Fibroblast of lung (primary cell): Measurements from ENCODE around the gene JARID2. TPM values are rescaled to one million over a fixed set of nuclear protein-coding genes. Genes with fewer than 3 reads are reported as not detected.

Experiments
- DNase-seq, 2 donors: peaks; one replicate each; pipeline versions ENCODE4 v3.0.0 to v3.0.0-alpha.2; 2010; ENCODE audit warnings: low read depth in 2 of 2
- H2AFZ ChIP-seq: 2 replicates; pipeline ENCODE4 v1.5.1; 2012; ENCODE audit warnings: low read length, control low read depth, inconsistent platforms
- H3K27ac ChIP-seq: 2 replicates; pipeline ENCODE4 v1.5.1; 2011; ENCODE audit warnings: low read length, control low read depth; ENCODE audit not compliant: insufficient read depth
- H3K27me3 ChIP-seq: 2 replicates; pipeline ENCODE4 v1.5.1; 2011; ENCODE audit warnings: mild to moderate bottlenecking, low read length; ENCODE audit not compliant: control insufficient read depth, insufficient read depth
- H3K36me3 ChIP-seq: 2 replicates; pipeline ENCODE4 v1.5.1; 2011; ENCODE audit warnings: low read length; ENCODE audit not compliant: control insufficient read depth, insufficient read depth
- H3K4me1 ChIP-seq: 2 replicates; pipeline ENCODE4 v1.5.1; 2011; ENCODE audit warnings: low read length; ENCODE audit not compliant: control insufficient read depth, insufficient read depth; ENCODE audit errors: extremely low read depth
- H3K4me2 ChIP-seq: 2 replicates; pipeline ENCODE4 v1.5.1; 2011; ENCODE audit warnings: low read length, control low read depth; ENCODE audit not compliant: insufficient read depth; ENCODE audit errors: extremely low read depth
- H3K4me3 ChIP-seq, 4 experiments: fragments of 200-600 bp in 1 of 4; sonication (generic) in 1 of 4; replicated peaks in 1 of 4; 2 replicates each; pipeline ENCODE4 v1.5.1; 2011 to 2016; ENCODE audit warnings: low read length in 4 of 4, low read depth in 3 of 4, mild to moderate bottlenecking in 3 of 4, control low read depth in 2 of 4, inconsistent platforms in 1 of 4, mixed read lengths in 1 of 4; ENCODE audit not compliant: insufficient read depth in 1 of 4; ENCODE audit errors: control extremely low read depth in 1 of 4
- H3K79me2 ChIP-seq: 2 replicates; pipeline ENCODE4 v1.5.1; 2012; ENCODE audit warnings: mild to moderate bottlenecking, low read length, inconsistent platforms; ENCODE audit not compliant: control insufficient read depth, insufficient read depth
- H3K9ac ChIP-seq: 2 replicates; pipeline ENCODE4 v1.5.1; 2011; ENCODE audit warnings: mild to moderate bottlenecking, low read length, control low read depth; ENCODE audit not compliant: insufficient read depth
- H3K9me3 ChIP-seq: 2 replicates; pipeline ENCODE4 v1.5.1; 2012; ENCODE audit warnings: low read depth, low read length; ENCODE audit not compliant: control insufficient read depth, insufficient read depth
- H4K20me1 ChIP-seq: 2 replicates; pipeline ENCODE4 v1.5.1; 2011; ENCODE audit warnings: low read length; ENCODE audit not compliant: control insufficient read depth, insufficient read depth; ENCODE audit errors: extremely low read depth
- CTCF ChIP-seq, 2 donors: IDR thresholded peaks in 1 of 2; conservative IDR thresholded peaks in 1 of 2; 1 replicate in 1 of 2; 2 replicates in 1 of 2; pipeline ENCODE4 v1.5.1; 2011 to 2012; ENCODE audit warnings: low read length in 2 of 2, control low read depth in 1 of 2, inconsistent platforms in 1 of 2, low read depth in 1 of 2, mild to moderate bottlenecking in 1 of 2
- EZH2 ChIP-seq: IDR thresholded peaks from 2 replicates; pipeline ENCODE4 v1.5.1; 2012; ENCODE audit warnings: low read length, control low read depth, mild to moderate bottlenecking; ENCODE audit errors: missing control alignments
- polyA plus RNA-seq, 2 donors: library from polyadenylated mRNA; depleted of rRNA in 1 of 2; stranded (reverse) in 1 of 2; unstranded in 1 of 2; fragments of >200 nt; gene quantifications; 2 replicates each; pipeline ENCODE4 v1.2.1, GENCODE V29; 2011 to 2012; ENCODE audit warnings: missing spikeins in 1 of 2
- total RNA-seq: library from RNA; depleted of rRNA; stranded (reverse); fragments of >200 nt; gene quantifications from 2 replicates; pipeline ENCODE4 v1.2.1, GENCODE V29; 2014

Gene JARID2
- total and polyA plus RNA-seq, 2 donors (not counting 1 experiment from before 2014, with no cell fraction given), result 5.0 to 8.2 TPM

GRCh38 chr6:15372932-15373331 is 127.1 kb downstream of the JARID2 start:
- Histone ChIP-seq H3K36me3 (no peaks in the 10 kb centered on the region), H3K4me1 (peaks cover 2% of the 10 kb centered on the region), H2AFZ (no peak overlapping the region), H3K9me3 (no peaks in the 10 kb centered on the region), H3K9ac (no peak overlapping the region), H3K4me2 (no peak overlapping the region), H3K27ac (no peak overlapping the region), H4K20me1 (no peaks in the 10 kb centered on the region), H3K4me3 (no peak overlapping the region), H3K79me2 (peaks cover 5% of the 10 kb centered on the region), H3K27me3 (no peaks in the 10 kb centered on the region)
- DNase-seq, result no peak
- TF ChIP-seq EZH2 (no peak), CTCF (conservative IDR thresholded peaks at IDR 0.05 in 1 of 2, IDR thresholded peaks at IDR 0.05 in 1 of 2; ENCODE audit: low read depth in 1 of 2, low read length in 2 of 2) (no peak)

- no peaks in the 10 kb centered on the region for H3K27me3 ChIP-seq
- H3K9me3 ChIP-seq, result no peaks in the 10 kb centered on the region
- no peak overlapping the region for H3K4me3 ChIP-seq
- H3K27ac ChIP-seq, result no peak overlapping the region
- DNase-seq, result no peak
- H3K79me2 ChIP-seq, result peaks cover 5% of the 10 kb centered on the region
- no peak overlapping the region for H3K4me2 ChIP-seq
- no peak overlapping the region for H2AFZ ChIP-seq
- H3K9ac ChIP-seq, result no peak overlapping the region
- H4K20me1 ChIP-seq, result no peaks in the 10 kb centered on the region
- TF ChIP-seq CTCF (conservative IDR thresholded peaks at IDR 0.05 in 1 of 2, IDR thresholded peaks at IDR 0.05 in 1 of 2; ENCODE audit: low read depth in 1 of 2, low read length in 2 of 2) (no peak), EZH2 (no peak)
- H3K4me1 ChIP-seq, result peaks cover 2% of the 10 kb centered on the region
- H3K36me3 ChIP-seq, result no peaks in the 10 kb centered on the region
These were observed 128.2 kb downstream of the JARID2 start for GRCh38 chr6:15374119-15374518.

- no peak for DNase-seq
- Histone ChIP-seq H3K4me3 (no peak overlapping the region), H3K4me1 (no peaks in the 10 kb centered on the region), H4K20me1 (no peaks in the 10 kb centered on the region), H3K36me3 (no peaks in the 10 kb centered on the region), H3K4me2 (no peak overlapping the region), H3K27me3 (no peaks in the 10 kb centered on the region), H3K27ac (no peak overlapping the region), H3K79me2 (peaks cover 6% of the 10 kb centered on the region), H2AFZ (no peak overlapping the region), H3K9me3 (no peaks in the 10 kb centered on the region), H3K9ac (no peak overlapping the region)
- TF ChIP-seq CTCF (conservative IDR thresholded peaks at IDR 0.05 in 1 of 2, IDR thresholded peaks at IDR 0.05 in 1 of 2; ENCODE audit: low read depth in 1 of 2, low read length in 2 of 2) (no peak), EZH2 (no peak)
These were observed 129.1 kb downstream of the JARID2 start for GRCh38 chr6:15375018-15375417.
